Urothelium cell line (cell line): ENCODE measurements around the gene ATP6V1B1.
A peak's percentile ranks its signal among the peaks of the same experiment; 100 is the strongest.

Experiments used
- DNase-seq: peaks from one replicate; pipeline ENCODE4 v3.0.0; 2011; ENCODE audit warnings: low spot score, mixed read lengths
- FAIRE-seq: peaks from 2 replicates; lab custom pipeline; 2011; peaks lifted over from hg19 to GRCh38; lab: Jason Lieb, UNC

ATP6V1B1 gene

GRCh38 chr2:70964133-70964532 lies 28.4 kb downstream of the ATP6V1B1 start:
- no peak for DNase-seq
- no peak for FAIRE-seq

DNA sequence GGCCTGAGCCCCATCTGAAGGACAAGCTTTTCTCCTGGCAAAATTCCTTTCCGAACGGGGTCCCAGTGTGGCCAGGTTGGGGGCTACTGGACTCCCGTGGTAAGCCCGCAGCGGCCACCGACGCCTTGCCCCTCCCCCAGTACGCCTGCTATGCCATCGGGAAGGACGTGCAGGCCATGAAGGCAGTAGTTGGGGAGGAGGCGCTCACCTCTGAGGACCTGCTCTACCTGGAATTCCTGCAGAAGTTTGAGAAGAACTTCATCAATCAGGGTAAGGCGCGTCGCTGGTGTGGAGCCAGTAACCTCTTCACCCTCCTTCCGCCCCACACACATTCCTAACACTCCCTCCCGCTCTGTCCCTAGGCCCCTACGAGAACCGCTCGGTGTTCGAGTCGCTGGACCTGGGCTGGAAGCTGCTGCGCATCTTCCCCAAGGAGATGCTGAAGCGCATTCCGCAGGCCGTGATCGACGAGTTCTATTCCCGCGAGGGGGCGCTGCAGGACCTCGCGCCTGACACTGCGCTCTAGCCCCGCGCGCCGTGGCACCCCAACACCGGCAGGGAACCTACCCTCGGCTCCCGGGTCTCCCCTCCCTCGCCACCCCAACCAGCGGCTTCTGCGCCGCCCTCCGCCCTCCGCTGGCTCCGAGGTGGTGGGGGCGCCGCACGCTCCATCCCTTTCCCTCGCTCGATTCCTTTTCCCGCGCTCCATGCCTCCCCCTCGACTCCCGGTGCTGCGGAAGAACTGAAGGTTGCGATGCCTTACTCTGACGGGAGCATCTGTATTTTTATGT lies 29.1 kb downstream of the ATP6V1B1 start:
- DNase-seq (peak; percentile 72), FAIRE-seq (peak; percentile 87)

- FAIRE-seq: peak; percentile 53
These were observed 29.8 kb downstream of the ATP6V1B1 start for GRCh38 chr2:70965506-70965905.

DNA sequence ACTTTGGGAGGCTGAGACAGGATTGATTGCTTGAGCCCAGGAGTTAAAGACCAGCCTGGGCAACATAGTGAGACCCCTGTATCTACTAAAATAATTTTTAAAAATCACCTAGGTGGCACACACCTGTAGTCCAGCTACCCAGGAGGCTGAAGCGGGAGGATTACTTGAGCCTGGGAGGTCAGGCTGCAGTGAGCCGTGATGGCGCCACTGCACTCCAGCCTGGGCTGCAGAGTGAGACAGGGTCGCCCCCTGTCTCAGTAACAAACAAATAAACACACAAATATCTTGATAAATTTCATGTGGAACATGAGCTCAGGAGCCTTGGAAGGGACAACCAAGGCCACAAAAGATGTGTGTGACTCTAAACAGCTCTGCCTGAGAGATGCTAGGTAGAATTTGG lies 31.0 kb downstream of the ATP6V1B1 start:
- FAIRE-seq: no peak
- no peak for DNase-seq

More at GRCh38 chr2:70965506-70965905, 29.8 kb downstream of the ATP6V1B1 start:
- DNase-seq: no peak

DNA sequence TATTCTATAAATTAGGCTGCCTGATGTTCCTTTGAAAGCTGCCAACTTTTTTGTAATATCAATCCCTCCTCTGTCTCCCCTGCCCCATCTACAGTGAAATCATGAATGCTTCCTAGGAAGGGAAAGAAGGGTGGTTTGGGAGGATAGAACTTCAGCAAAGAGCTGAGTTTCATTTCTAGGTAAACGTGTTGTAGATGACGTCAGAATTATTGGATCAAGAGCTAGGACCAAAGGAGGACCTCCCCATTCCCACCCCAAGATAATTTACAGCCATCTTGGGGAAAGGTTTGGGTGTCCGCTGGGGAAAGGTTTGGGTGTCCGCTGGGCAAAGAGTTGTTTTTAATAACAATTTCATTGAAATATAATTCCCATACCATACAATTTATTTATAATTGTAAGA lies 31.5 kb downstream of the ATP6V1B1 start:
- no peak for FAIRE-seq
- no peak for DNase-seq

- FAIRE-seq (no peak), DNase-seq (peak; percentile 2)
These were observed 38.9 kb downstream of the ATP6V1B1 start for GRCh38 chr2:70974592-70974991.

GRCh38 chr2:70975237-70975636 lies 39.5 kb downstream of the ATP6V1B1 start:
- no peak for FAIRE-seq
- DNase-seq: no peak

DNA sequence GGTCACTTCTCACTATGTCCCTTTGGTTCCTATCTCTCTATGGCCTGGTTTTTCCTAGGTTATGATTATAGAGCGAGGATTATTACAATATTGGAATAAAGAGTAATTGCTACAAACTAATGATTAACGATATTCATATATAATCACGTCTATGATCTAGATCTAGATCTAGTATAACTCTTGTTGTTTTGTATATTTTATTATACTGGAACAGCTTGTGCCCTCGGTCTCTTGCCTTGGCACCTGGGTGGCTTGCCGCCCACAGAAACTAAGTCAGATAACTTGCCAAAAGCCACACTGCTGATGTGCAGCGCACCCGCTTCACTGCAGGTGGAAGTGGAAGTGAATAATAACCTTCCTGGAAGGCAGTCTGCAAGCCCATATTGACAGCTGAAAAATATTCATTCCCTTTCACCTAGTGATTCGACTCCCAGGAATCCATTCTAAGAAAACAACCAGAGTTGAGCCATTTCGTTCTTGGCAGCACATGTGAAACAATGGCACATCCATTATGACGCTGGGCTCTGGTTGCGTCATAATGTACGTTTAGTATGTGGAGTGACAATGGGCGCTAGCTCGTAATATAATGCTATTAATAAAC lies 42.0 kb downstream of the ATP6V1B1 start:
- FAIRE-seq (peak; percentile 55), DNase-seq (no peak)

GRCh38 chr2:70978341-70979179 lies 42.9 kb downstream of the ATP6V1B1 start, which contains the start of gene ANKRD53:
Gene ANKRD53 (plus strand): TSS chr2:70978630. CDS start chr2:70978646, 16 bp downstream.
- FAIRE-seq (no peak), DNase-seq (no peak)

GRCh38 chr2:70979180-70979488 lies 43.4 kb downstream of the ATP6V1B1 start:
- DNase-seq (no peak), FAIRE-seq (no peak)

DNA sequence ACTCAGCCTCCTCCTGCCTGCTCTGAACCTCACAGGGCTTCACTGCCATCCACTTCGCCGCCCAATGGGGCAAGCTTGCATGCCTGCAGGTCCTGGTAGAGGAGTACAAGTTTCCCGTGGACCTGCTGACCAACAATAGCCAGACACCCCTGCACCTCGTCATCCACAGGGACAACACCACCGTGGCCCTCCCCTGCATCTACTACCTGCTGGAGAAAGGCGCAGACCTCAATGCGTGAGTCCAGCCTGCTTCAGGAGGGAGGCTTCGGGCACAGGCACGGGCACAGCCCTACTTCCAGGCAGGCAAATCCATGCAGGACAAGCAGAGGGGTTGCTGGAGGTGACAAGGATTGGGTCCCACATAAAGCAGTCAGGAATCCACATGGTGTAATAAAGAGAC lies 43.9 kb downstream of the ATP6V1B1 start:
- no peak for DNase-seq
- FAIRE-seq: no peak

DNA sequence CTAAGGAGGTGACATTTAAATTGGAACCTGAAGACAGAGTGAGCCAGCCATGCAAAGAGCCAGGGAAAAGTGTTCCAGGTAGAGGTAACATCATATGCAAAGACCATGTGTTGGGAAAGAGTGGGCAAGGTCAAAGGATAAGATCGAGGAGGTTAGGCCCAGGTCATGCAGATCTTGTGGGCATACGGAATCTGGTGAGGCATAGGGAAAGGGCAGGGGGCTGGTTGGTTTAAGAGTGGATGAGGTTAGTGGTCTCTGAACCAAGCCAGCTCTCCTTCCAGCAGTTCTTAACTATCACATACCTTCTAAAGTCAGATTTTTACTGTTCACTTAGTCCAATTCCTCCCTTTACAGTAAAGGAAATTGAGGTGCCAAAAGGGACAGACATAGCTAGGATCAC lies 45.7 kb downstream of the ATP6V1B1 start:
- DNase-seq (no peak), FAIRE-seq (no peak)

DNA sequence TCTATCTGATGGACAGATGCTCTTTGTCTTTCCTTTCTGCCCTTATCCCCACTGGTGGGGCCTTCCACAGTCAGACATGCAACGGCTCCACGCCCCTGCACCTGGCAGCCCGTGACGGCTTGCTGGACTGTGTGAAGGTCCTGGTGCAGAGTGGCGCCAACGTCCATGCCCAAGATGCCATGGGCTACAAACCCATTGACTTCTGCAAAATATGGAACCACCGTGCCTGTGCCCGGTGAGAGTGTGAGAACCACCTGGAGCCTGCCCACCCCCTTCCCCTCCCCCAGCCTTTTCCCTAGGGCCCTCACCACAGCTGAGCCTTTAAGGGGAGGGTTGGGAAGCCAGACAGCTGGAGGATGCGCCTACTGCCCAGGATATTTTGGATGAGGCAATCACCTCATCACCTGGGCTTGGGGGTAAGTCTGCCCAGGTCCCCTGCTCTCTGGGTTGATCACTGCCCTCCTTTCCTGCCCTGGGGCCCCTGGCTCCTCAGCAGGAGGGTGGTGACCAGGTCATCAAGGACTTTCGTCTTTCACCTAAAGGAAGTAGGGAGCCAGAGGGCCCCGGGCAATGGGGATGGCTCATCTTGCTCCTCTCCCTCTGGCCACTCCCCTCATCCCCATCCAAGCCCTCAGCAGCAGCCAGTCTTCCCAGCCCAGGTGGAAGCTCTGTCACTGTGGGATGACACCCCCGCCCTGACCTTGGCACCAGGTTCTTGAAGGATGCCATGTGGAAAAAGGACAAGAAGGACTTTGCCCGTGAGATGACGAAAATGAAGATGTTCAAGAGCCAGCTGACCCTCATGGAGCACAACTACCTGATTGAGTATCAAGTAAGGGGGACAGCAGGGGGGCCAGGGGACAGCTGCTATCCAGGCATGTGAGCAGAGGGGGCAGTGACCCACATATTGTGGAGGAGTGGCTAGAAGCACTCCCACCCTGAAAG lies 46.4 kb downstream of the ATP6V1B1 start:
- no peak for FAIRE-seq

GRCh38 chr2:70982971-70983370 lies 47.3 kb downstream of the ATP6V1B1 start:
- DNase-seq: no peak
- no peak for FAIRE-seq

More for the DNA sequence above, 46.4 kb downstream of the ATP6V1B1 start:
- no peak for DNase-seq

DNA sequence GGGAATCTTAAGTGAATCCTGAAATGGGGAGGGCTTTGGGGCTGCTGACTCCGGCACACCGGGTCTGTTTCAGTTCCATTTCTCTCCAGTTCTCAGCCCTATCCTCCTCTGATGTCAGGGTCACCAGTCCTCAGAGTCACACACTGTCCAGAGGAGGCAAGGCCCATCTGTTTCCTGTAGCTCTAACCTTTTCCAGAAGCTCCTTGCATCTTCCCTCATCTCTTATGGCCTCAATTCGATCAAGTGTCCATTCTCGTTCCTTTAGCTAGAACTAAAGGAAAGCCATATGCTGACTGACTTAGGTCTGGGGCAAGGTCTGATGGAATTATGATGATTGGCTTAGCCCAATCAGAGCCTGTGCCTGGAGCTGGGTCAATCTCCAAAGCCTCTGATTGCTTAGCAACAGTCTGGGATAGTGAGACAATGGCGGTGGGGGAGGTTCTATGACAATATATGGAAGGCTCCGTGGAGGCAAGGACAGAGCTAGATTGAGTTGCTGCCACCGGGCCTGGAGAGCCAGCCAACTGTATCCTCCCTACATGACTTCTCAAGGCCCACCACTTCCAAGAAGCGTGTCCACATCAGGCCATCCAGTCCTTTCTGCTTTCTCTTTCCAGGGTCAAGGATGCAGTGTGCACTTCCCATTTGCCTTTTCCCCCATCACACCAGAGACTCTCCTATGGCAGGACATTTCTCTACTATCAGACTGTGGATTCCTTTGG lies 48.0 kb downstream of the ATP6V1B1 start:
- DNase-seq (no peak), FAIRE-seq (no peak)

DNA sequence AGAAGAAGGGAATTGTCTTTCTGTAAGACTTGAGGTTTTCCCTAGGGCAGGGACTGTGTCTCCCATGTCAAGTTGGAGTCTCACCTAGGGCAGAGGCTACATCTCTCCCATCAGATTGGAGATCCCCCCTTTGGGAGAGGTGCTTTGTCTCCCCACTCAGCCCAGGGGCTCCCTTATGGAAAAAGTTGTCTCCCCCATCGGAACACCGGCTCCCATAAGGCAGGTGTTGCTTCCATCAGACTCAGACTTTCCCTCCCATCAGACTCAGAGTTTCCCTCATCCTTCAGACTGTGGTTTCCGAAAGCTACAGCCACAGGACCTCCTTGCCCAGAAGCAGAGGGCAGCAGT lies 48.5 kb downstream of the ATP6V1B1 start:
- FAIRE-seq: no peak
- DNase-seq: no peak

DNA sequence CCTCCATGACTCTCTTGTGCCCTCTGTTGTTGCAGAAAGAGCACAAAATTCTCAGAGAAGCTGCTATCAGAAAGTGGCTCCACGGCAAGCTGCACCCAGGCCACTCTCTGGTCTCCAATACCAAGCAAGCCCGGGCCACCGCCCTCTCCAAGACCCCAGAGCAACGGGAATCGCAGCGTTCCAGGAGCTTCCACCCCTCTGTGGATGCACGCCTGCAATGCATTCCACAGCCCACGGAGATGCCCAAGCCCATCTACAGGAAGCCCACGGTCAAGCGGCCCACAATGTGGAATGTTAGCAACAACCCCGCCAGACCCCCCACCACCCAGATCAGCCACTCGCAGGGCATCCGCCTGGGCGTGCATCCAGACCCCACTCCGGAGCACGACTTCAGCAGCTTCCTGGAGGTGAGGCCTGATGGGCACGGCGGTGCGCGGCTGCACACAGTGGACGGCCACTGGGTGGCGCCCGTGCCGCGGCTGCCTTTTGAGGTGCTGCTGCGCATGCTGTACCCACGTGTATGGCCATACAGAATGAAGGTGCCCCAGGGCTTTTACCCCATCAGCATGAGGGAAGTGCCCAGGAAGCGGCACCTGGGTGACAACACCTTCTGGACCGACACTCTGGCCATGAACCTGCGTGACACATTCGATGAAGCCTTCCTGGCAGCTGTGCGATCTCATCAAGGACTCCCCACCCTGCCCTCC lies 49.0 kb downstream of the ATP6V1B1 start:
- DNase-seq (no peak), FAIRE-seq (peak; percentile 20)

GRCh38 chr2:70985283-70985688 lies 49.6 kb downstream of the ATP6V1B1 start:
- DNase-seq (no peak), FAIRE-seq (no peak)

GRCh38 chr2:70985956-70986355 lies 50.3 kb downstream of the ATP6V1B1 start:
- DNase-seq (no peak), FAIRE-seq (no peak)
